ENCODE measurements around the gene C15orf39.

DNA sequence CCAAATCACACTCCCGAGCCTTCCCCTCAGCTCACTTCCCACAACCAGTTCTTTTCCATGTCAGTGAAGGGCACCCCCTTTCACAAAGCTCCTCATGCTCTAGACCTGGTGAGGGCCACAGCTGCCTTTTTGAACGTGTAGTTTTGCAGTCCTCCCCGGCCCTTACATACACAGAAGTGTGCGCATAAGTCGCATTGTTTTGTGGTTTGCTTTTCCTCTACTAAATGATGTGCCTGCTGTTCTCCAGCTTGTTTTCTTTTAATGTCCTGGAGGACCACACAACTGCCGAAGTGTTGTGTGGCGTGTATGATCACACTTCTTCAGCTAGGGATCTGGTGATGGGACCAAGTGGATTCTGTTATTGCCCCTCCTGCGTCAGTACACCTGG, 7.6 kb downstream of the C15orf39 start:
- TF ChIP-seq, protein P1, sequence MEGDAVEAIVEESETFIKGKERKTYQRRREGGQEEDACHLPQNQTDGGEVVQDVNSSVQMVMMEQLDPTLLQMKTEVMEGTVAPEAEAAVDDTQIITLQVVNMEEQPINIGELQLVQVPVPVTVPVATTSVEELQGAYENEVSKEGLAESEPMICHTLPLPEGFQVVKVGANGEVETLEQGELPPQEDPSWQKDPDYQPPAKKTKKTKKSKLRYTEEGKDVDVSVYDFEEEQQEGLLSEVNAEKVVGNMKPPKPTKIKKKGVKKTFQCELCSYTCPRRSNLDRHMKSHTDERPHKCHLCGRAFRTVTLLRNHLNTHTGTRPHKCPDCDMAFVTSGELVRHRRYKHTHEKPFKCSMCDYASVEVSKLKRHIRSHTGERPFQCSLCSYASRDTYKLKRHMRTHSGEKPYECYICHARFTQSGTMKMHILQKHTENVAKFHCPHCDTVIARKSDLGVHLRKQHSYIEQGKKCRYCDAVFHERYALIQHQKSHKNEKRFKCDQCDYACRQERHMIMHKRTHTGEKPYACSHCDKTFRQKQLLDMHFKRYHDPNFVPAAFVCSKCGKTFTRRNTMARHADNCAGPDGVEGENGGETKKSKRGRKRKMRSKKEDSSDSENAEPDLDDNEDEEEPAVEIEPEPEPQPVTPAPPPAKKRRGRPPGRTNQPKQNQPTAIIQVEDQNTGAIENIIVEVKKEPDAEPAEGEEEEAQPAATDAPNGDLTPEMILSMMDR (IDR thresholded peaks at IDR 0.05): no peak
- no peak for TF ChIP-seq EP300 (IDR thresholded peaks at IDR 0.05)
